ENCODE results near the gene PDLIM7.
A peak's percentile ranks its signal among the peaks of the same experiment; 100 is the strongest.

PDLIM7 gene

GRCh38 chr5:177524941-177525655 is 27.7 kb upstream of the PDLIM7 start:
- no peak for DNase-seq (ENCODE audit: low read depth)

DNA sequence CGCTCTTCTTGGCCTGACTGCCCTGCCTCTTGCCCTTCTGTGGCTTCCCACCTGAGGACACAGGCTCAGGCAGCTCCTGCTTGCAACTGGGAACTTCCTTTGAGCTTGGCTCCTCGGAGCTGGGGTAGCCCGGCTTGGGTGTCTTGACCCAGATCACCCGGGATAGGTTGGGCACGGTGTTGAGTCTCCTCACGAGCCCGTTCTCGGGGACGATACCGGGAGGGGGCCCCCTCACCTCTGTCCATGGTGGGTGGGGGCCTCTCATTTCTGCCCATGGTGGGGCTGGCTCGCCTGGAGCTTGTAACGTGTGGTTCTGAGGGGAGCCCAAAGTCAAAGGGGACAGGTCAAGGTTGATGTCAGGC is 27.1 kb upstream of the PDLIM7 start:
- DNase-seq (ENCODE audit: low read depth): no peak

- no peak for DNase-seq (ENCODE audit: low read depth)
These were observed 26.5 kb upstream of the PDLIM7 start for GRCh38 chr5:177523711-177524538.

- DNase-seq (ENCODE audit: low read depth): no peak
These were observed 23.6 kb upstream of the PDLIM7 start for GRCh38 chr5:177520916-177521513.

GRCh38 chr5:177520271-177520670 is 22.9 kb upstream of the PDLIM7 start:
- DNase-seq (ENCODE audit: low read depth): no peak

DNA sequence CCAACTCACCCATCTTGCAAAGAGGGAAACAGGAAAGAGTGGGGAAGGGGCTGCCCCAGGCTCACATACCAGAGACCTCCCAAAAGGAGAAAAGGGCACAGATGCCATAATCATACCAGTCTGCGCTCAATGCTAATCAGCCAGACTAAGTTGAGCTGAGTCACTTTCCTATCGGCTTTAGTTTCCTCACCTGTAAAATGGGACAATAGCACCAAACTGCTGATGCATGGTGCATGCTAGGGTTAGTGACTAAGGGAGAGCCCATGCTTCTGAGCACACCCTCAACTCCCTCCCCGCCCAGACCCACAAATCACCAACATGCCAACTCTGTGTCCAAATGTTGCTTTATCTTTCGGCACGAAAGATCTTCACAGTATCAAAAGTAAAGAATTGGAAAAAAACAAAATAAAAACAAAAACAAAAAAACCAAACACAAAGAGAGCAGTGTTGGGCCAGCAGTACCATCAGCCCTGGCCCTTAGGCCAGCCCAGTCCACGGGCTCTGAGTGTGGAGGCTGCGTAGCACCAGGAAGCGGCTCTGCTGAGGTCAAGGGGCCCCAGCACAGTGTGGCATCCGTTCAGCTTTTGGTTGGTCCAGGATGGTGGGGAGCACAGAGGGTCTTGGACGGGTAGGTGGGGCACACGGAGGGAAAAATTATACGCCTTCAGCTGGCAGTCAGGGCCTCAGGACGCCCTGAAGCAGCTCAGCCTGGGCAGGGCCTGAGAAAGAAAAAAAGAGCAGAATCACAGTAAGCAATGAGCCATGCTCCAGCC is 22.2 kb upstream of the PDLIM7 start:
- DNase-seq (ENCODE audit: low read depth): no peak

DNA sequence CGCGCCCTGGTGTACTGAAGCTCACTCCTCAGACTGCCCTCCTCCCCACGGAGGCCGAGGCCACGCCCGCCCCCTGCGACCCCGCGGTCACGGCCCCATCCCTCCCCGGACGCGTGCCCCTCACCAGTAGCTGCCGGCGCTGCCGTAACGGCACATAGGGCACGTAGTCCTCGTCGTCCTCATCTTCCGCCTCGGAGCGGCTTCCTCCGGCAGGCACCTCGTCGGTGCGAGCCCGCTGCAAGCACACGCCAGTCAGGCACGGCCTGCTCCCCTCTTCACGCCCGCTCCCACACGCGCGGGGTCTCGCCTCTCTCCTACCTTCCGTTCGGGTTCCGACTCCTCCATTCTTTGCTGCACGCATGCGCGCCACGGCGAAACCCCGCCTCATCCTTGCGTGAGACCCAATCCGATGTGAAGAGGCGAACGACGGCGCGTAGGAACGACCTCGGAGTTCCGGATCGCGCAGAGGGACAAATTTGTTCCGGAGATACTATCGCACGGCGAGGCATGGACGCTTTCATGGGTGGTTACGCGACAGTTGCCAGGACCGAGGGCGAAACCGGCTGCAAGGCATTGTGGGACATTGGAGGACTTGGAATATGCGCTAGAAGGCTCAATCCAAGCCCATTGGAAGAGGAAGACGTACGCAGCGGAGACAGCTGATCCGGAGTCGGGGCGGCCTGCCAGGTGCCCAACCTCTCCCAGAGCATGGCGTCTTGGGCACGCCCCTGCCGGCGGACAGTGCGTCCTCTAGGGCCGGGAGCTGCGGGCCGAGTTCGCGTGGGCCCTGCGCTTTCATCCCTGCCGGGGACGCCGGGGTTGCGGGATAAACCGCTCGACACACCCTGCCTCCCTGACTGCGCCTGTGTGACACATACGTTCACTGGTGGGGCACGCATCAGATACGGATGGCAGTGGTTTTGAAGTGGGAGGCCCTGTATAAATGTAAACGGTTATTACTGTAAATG is 19.5 kb upstream of the PDLIM7 start, which contains the start of gene DDX41:
Gene DDX41, minus strand, starts transcription at position 361 of the 968 bp plus-strand sequence. Its CDS starts 16 bp downstream, at position 345.
- peak; percentile 98 for DNase-seq (ENCODE audit: low read depth)

DNA sequence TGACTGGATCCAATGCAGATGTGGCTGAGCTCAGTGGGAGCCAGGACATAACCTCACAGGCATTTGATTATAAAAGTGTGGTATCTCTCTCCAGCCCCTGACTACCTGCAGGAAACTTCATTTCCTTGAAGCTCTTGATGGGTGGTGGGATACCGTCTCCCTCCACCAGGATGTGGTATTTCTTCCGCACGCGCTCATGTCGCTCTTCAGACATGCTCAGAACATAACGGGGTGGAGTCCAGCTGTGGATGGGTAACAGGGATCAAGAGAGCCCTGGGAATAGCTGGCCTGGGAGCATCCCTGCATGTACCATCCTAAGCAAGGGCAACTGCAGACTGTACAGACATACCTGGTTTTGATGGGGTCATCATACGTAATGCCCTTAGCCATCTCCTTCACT is 18.2 kb upstream of the PDLIM7 start:
- DNase-seq (ENCODE audit: low read depth): no peak

DNA sequence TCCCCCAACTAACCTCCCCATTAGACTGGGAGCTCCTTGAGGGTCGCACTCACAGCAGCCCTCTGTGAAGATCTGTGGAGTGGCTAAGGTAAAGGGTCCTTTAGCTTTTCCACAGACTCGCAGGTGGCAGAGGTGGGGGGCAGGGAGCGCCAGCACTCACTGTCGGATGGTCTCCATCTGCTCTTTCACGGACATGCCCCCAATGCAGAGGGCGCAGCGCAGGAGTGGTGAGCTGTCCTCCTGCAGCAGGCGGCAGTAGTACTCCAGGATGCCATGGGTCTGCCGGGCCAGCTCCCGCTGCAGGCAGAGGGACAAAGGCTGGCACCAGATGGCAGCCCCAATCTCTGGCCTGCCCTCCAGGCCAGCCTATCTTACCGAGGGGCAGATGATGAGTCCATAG is 17.1 kb upstream of the PDLIM7 start:
- DNase-seq (ENCODE audit: low read depth): no peak

DNA sequence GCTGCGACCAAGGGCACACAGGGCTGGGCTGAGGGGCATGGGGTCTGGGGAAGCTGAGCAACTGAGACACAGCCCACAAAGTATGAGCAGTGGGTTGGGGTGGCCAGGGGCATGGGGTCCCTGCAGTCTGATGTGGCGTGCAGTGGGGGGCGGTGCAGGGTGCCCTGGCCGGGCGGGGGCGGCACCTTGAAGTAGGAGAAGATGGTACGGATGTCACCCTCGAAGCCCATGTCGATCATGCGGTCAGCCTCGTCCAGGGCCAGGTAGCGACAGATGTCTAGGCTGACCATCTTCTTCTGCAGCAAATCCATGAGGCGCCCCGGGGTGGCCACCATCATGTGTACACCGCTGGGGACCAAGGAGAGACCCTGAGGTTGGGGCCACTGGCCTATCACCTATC is 16.1 kb upstream of the PDLIM7 start:
- no peak for DNase-seq (ENCODE audit: low read depth)

DNA sequence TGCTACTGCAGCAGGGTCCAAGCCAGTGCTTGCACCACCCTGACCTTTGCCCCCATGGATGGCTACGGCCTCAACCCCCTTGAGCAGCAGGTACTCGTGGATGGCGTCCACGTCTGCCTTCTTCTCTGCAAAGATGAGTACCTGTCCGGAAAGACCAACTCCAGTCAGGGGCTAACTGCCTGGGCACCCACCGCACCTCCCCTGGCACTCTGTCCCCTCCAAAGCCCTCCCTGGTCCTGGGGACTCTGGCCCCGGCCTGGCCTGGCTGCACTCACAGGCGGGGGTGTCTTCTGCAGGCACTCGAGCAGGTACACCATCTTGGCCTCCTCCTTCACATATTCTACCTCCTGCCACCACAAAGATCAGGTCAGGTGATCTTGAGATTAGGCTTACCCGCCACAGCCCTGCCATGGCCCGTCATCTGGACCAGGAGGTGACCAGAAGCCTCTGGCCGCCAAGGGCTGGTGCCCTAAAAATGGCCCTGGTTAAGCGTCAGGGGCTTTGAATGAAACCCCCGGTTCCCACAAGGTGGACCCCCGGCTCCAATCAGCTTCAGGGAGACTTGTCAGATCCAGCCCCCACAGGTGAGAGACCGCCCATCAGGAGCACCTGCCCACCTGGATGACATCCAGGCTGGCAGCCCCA is 15.5 kb upstream of the PDLIM7 start:
- no peak for DNase-seq (ENCODE audit: low read depth)

- DNase-seq (ENCODE audit: low read depth): no peak
These were observed 14.6 kb upstream of the PDLIM7 start for GRCh38 chr5:177511796-177512675.

DNA sequence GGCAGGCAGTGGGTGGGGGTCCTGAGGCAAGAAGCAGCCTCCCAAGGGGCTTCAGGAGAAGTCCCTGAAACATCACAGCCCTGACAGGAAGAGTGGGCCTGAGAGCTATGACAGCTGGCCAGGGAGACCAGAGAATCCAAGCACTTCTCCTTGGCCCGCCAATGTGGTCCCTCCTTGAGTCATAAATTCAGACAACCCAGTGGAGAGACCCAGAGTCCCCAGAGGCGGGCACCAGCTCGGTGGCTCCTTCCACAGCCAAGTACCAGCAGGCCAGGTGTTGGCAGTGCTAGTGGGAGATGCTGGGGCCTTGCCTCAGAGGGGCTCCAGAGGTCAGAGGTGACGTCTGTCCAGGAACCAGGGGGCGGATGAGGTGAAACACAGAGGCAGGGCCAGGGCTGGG is 13.8 kb upstream of the PDLIM7 start:
- no peak for DNase-seq (ENCODE audit: low read depth)

- DNase-seq (ENCODE audit: low read depth): no peak
These were observed 13.2 kb upstream of the PDLIM7 start for GRCh38 chr5:177510567-177511053.

DNA sequence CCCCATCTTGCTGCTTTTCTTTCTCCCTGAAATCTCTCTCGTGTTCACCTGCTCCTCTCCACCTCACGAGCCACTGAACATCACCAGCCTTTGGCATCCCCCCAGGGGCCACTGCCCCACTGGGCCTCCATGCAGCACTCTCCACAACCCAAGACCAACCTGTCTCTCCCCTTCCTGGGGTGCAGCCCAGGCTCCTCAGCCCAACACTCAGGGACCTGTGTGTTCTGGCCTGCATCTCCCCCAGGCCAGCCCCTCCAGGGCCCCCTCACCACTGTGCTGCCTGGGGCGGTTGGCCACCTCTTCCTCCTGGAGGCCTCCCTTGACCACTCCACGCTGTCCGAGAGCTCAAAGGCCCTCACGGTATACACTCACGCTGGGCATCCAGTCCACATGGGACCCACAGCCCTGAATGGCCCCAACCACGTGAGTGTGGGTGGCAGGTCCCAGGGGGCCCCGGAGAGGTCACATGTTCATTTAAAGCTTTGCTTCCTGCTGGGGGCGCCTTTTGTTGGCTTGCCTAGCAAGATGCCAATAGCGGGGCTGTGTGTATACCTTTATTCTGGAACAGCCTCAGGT is 12.7 kb upstream of the PDLIM7 start:
- DNase-seq (ENCODE audit: low read depth): no peak

- DNase-seq (ENCODE audit: low read depth): no peak
These were observed 12.1 kb upstream of the PDLIM7 start, which contains the start of gene DOK3 for GRCh38 chr5:177509381-177509951. Gene DOK3, minus strand, starts transcription at chr5:177509826. Its CDS starts 286 bp downstream, at chr5:177509540.

- DNase-seq (ENCODE audit: low read depth): no peak
These were observed 11.4 kb upstream of the PDLIM7 start for GRCh38 chr5:177508837-177509236.

- DNase-seq (ENCODE audit: low read depth): no peak
These were observed 10.8 kb upstream of the PDLIM7 start for GRCh38 chr5:177508221-177508611.
